Ishikawa (cell line): ENCODE results near the gene OR6C1.

Experiments used
- CEBPB ChIP-seq: IDR thresholded peaks from 2 replicates; pipeline ENCODE4 v1.6.1; 2012
- CREB1 ChIP-seq: IDR thresholded peaks from 2 replicates; pipeline ENCODE4 v1.6.1; 2012; ENCODE audit warnings: low read depth
- EGR1 ChIP-seq: IDR thresholded peaks from 2 replicates; pipeline ENCODE4 v1.6.1; 2012
- EP300 ChIP-seq: IDR thresholded peaks from 2 replicates; pipeline ENCODE4 v1.6.1; 2012; ENCODE audit warnings: borderline replicate concordance
- FOXM1 ChIP-seq: IDR thresholded peaks from 2 replicates; pipeline ENCODE4 v1.6.1; 2012; ENCODE audit warnings: low read depth, borderline replicate concordance
- MAX ChIP-seq: IDR thresholded peaks from 2 replicates; pipeline ENCODE4 v1.6.1; 2012
- NFIC ChIP-seq: IDR thresholded peaks from 2 replicates; pipeline ENCODE4 v1.6.1; 2012
- RAD21 ChIP-seq: IDR thresholded peaks from 2 replicates; pipeline ENCODE4 v1.6.1; 2012; ENCODE audit warnings: low read depth
- REST ChIP-seq: IDR thresholded peaks from 2 replicates; pipeline ENCODE4 v1.6.1; 2012; ENCODE audit warnings: low read depth, mild to moderate bottlenecking
- TAF1 ChIP-seq: IDR thresholded peaks from 2 replicates; pipeline ENCODE4 v1.6.1; 2012; ENCODE audit warnings: low read depth, mild to moderate bottlenecking
- TCF12 ChIP-seq: IDR thresholded peaks from 2 replicates; pipeline ENCODE4 v1.6.1; 2012; ENCODE audit warnings: low read depth
- TEAD4 ChIP-seq: IDR thresholded peaks from 2 replicates; pipeline ENCODE4 v1.6.1; 2012
- USF1 ChIP-seq: IDR thresholded peaks from 2 replicates; pipeline ENCODE4 v1.6.1; 2012
- YY1 ChIP-seq: IDR thresholded peaks from 2 replicates; pipeline ENCODE4 v1.6.1; 2012; ENCODE audit warnings: low read depth
- ZBTB7A ChIP-seq: IDR thresholded peaks from 2 replicates; pipeline ENCODE4 v1.6.1; 2012; ENCODE audit warnings: low read depth

Gene OR6C1

GRCh38 chr12:55365086-55365485 lies 50.9 kb downstream of the OR6C1 start:
- no peak for TF ChIP-seq MAX
- no peak for TF ChIP-seq ZBTB7A
- TF ChIP-seq YY1: no peak
- TF ChIP-seq USF1: no peak
- TF ChIP-seq CREB1: no peak
- no peak for TF ChIP-seq TEAD4
- TF ChIP-seq RAD21: no peak
- no peak for TF ChIP-seq EP300
- TF ChIP-seq NFIC: no peak
- no peak for TF ChIP-seq CEBPB
- no peak for TF ChIP-seq EGR1
- TF ChIP-seq FOXM1: no peak
- TF ChIP-seq TAF1: no peak
- TF ChIP-seq TCF12: no peak
- TF ChIP-seq REST: no peak
